HEK293 (cell line): ENCODE measurements around the gene TAS1R3.
A peak's percentile ranks its signal among the peaks of the same experiment; 100 is the strongest.

Experiments
- CTCF ChIA-PET: fragments of 350-600 bp; formaldehyde crosslinking; extraction: SDS; loops from one replicate; lab custom pipeline; 2021; ENCODE audit warnings: antibody characterized with exemption; lab: Yijun Ruan, JAX
- POLR2A ChIA-PET: fragments of 300-600 bp; formaldehyde crosslinking; extraction: SDS; loops from one replicate; lab custom pipeline; 2020; ENCODE audit warnings: antibody characterized with exemption, inconsistent platforms; lab: Yijun Ruan, JAX
- H3K27ac ChIP-seq: fragments of 200-500 bp; sonication (Bioruptor generic); 2 replicates; pipeline ENCODE4 v1.5.1; 2014; ENCODE audit warnings: low read depth, low read length, control low read depth, inconsistent platforms; ENCODE audit errors: extremely low read depth
- H3K36me3 ChIP-seq, 2 experiments: fragments of 200-500 bp in 1 of 2; sonication (Bioruptor generic) in 1 of 2; 1 replicate in 1 of 2; 2 replicates in 1 of 2; pipeline ENCODE4 v1.5.1; 2014 to 2017; ENCODE audit warnings: inconsistent platforms in 2 of 2, low read length in 2 of 2; ENCODE audit not compliant: control insufficient read depth in 2 of 2, insufficient read depth in 1 of 2
- H3K4me1 ChIP-seq: fragments of 200-500 bp; sonication (Bioruptor generic); 2 replicates; pipeline ENCODE4 v1.5.1; 2014; ENCODE audit warnings: mild to moderate bottlenecking, low read length, inconsistent platforms; ENCODE audit not compliant: control insufficient read depth, insufficient read depth
- H3K4me3 ChIP-seq: 2 replicates; pipeline ENCODE4 v1.5.1; 2011; ENCODE audit warnings: low read depth, mild to moderate bottlenecking, control low read depth, low read length, moderate library complexity
- H3K9me3 ChIP-seq: fragments of 200-500 bp; sonication (Bioruptor generic); 2 replicates; pipeline ENCODE4 v1.5.1; 2014; ENCODE audit warnings: low read depth, low read length, inconsistent platforms; ENCODE audit not compliant: control insufficient read depth, insufficient read depth
- ELK4 ChIP-seq: IDR thresholded peaks from 2 replicates; pipeline ENCODE4 v1.6.1; 2011; ENCODE audit warnings: mild to moderate bottlenecking, low read depth, low read length, borderline replicate concordance
- HOXA7 ChIP-seq: sonication (generic); formaldehyde crosslinking; IDR thresholded peaks from 2 replicates; pipeline ENCODE4 v1.8.1; 2022; ENCODE audit warnings: missing genetic modification reagents, borderline replicate concordance
- MEIS1 ChIP-seq: sonication (generic); formaldehyde crosslinking; IDR thresholded peaks from 2 replicates; pipeline ENCODE4 v1.8.1; 2022; ENCODE audit warnings: missing genetic modification reagents, mild to moderate bottlenecking, borderline replicate concordance
- SP7 ChIP-seq: fragments of 450-650 bp; formaldehyde crosslinking; IDR thresholded peaks from 2 replicates; pipeline ENCODE4 v1.5.1; 2016; ENCODE audit warnings: missing biosample characterization, missing genetic modification characterization
- ZNF211 ChIP-seq: fragments of 450-650 bp; formaldehyde crosslinking; IDR thresholded peaks from 2 replicates; pipeline ENCODE4 v1.5.1; 2016; ENCODE audit warnings: low read depth, missing biosample characterization, missing genetic modification characterization
- ZNF354C ChIP-seq: fragments of 450-650 bp; formaldehyde crosslinking; IDR thresholded peaks from 2 replicates; pipeline ENCODE4 v1.5.1; 2016; ENCODE audit warnings: missing biosample characterization, missing genetic modification characterization, low read depth, borderline replicate concordance
- ZNF510 ChIP-seq: fragments of 450-650 bp; formaldehyde crosslinking; IDR thresholded peaks from 2 replicates; pipeline ENCODE4 v1.5.1; 2018; ENCODE audit warnings: mild to moderate bottlenecking, missing genetic modification characterization, missing biosample characterization; ENCODE audit not compliant: insufficient replicate concordance
- ZNF629 ChIP-seq: fragments of 450-650 bp; formaldehyde crosslinking; IDR thresholded peaks from 2 replicates; pipeline ENCODE4 v1.5.1; 2017; ENCODE audit warnings: missing biosample characterization, missing genetic modification characterization
- ZSCAN16 ChIP-seq: fragments of 450-650 bp; formaldehyde crosslinking; IDR thresholded peaks from 2 replicates; pipeline ENCODE4 v1.5.1; 2016; ENCODE audit warnings: missing biosample characterization, missing genetic modification characterization
- TF ChIP-seq, protein P1 (sequence below): fragments of 450-650 bp; formaldehyde crosslinking; IDR thresholded peaks from 2 replicates; pipeline ENCODE4 v1.5.1; 2016; ENCODE audit warnings: missing biosample characterization, missing genetic modification characterization
- TF ChIP-seq, protein P2 (sequence below): fragments of 450-650 bp; formaldehyde crosslinking; IDR thresholded peaks from 2 replicates; pipeline ENCODE4 v1.5.1; 2017; ENCODE audit warnings: missing biosample characterization, missing genetic modification characterization
- TF ChIP-seq, protein P3 (sequence below): fragments of 450-650 bp; formaldehyde crosslinking; IDR thresholded peaks from 2 replicates; pipeline ENCODE4 v1.5.1; 2016; ENCODE audit warnings: missing biosample characterization, missing genetic modification characterization, borderline replicate concordance
- TF ChIP-seq, protein P4 (sequence below): fragments of 450-650 bp; formaldehyde crosslinking; IDR thresholded peaks from 2 replicates; pipeline ENCODE4 v1.5.1; 2016; ENCODE audit warnings: missing biosample characterization, missing genetic modification characterization
- TF ChIP-seq, protein P5 (sequence below): fragments of 450-650 bp; formaldehyde crosslinking; IDR thresholded peaks from 2 replicates; pipeline ENCODE4 v1.5.1; 2017; ENCODE audit warnings: missing biosample characterization, missing genetic modification characterization
- TF ChIP-seq, protein P6 (sequence below): fragments of 450-650 bp; formaldehyde crosslinking; IDR thresholded peaks from 2 replicates; pipeline ENCODE4 v1.5.1; 2016; ENCODE audit warnings: missing biosample characterization, missing genetic modification characterization

The TAS1R3 gene

DNA sequence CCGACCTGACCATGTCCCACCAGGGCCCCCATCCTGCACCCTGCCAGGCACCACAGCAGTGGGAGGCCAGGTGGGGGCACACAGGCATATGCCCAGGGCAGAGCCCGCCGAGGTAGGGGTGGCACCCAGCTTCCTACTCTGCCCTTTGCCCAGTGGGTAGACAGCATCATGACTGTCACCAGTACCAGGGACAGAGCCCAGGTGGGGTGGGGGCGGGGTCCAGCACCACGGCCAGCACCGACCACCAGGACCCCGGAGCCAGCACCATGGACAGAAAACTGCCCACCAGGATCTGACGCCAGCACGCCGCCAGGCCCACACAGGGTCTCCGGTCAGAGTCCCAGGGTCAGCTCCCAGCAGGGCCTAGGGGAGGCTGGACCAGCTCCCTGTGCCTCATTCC, 3.8 kb downstream of the TAS1R3 start:
- Histone ChIP-seq H3K36me3 (peaks cover 0 to 56% of the 10 kb centered on the region in 2 experiments; a peak in 1 of 3 replicates), H3K4me3 (no peak overlapping the region), H3K27ac (no peak overlapping the region), H3K9me3 (no peaks in the 10 kb centered on the region), H3K4me1 (no peaks in the 10 kb centered on the region)
- no peak for TF ChIP-seq ZNF510 (tag by site-specific recombination)
- TF ChIP-seq, protein P1, sequence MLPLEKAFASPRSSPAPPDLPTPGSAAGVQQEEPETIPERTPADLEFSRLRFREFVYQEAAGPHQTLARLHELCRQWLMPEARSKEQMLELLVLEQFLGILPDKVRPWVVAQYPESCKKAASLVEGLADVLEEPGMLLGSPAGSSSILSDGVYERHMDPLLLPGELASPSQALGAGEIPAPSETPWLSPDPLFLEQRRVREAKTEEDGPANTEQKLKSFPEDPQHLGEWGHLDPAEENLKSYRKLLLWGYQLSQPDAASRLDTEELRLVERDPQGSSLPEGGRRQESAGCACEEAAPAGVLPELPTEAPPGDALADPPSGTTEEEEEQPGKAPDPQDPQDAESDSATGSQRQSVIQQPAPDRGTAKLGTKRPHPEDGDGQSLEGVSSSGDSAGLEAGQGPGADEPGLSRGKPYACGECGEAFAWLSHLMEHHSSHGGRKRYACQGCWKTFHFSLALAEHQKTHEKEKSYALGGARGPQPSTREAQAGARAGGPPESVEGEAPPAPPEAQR, result no peak
- TF ChIP-seq, protein P2, sequence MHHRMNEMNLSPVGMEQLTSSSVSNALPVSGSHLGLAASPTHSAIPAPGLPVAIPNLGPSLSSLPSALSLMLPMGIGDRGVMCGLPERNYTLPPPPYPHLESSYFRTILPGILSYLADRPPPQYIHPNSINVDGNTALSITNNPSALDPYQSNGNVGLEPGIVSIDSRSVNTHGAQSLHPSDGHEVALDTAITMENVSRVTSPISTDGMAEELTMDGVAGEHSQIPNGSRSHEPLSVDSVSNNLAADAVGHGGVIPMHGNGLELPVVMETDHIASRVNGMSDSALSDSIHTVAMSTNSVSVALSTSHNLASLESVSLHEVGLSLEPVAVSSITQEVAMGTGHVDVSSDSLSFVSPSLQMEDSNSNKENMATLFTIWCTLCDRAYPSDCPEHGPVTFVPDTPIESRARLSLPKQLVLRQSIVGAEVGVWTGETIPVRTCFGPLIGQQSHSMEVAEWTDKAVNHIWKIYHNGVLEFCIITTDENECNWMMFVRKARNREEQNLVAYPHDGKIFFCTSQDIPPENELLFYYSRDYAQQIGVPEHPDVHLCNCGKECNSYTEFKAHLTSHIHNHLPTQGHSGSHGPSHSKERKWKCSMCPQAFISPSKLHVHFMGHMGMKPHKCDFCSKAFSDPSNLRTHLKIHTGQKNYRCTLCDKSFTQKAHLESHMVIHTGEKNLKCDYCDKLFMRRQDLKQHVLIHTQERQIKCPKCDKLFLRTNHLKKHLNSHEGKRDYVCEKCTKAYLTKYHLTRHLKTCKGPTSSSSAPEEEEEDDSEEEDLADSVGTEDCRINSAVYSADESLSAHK (tag by site-specific recombination), result no peak
- TF ChIP-seq, protein P3, sequence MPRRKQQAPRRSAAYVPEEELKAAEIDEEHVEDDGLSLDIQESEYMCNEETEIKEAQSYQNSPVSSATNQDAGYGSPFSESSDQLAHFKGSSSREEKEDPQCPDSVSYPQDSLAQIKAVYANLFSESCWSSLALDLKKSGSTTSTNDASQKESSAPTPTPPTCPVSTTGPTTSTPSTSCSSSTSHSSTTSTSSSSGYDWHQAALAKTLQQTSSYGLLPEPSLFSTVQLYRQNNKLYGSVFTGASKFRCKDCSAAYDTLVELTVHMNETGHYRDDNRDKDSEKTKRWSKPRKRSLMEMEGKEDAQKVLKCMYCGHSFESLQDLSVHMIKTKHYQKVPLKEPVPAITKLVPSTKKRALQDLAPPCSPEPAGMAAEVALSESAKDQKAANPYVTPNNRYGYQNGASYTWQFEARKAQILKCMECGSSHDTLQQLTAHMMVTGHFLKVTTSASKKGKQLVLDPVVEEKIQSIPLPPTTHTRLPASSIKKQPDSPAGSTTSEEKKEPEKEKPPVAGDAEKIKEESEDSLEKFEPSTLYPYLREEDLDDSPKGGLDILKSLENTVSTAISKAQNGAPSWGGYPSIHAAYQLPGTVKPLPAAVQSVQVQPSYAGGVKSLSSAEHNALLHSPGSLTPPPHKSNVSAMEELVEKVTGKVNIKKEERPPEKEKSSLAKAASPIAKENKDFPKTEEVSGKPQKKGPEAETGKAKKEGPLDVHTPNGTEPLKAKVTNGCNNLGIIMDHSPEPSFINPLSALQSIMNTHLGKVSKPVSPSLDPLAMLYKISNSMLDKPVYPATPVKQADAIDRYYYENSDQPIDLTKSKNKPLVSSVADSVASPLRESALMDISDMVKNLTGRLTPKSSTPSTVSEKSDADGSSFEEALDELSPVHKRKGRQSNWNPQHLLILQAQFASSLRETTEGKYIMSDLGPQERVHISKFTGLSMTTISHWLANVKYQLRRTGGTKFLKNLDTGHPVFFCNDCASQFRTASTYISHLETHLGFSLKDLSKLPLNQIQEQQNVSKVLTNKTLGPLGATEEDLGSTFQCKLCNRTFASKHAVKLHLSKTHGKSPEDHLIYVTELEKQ (tag by site-specific recombination), result no peak
- TF ChIP-seq ZNF629, result no peak
- no peak for TF ChIP-seq ELK4
- TF ChIP-seq ZNF354C, result no peak
- TF ChIP-seq, protein P4, sequence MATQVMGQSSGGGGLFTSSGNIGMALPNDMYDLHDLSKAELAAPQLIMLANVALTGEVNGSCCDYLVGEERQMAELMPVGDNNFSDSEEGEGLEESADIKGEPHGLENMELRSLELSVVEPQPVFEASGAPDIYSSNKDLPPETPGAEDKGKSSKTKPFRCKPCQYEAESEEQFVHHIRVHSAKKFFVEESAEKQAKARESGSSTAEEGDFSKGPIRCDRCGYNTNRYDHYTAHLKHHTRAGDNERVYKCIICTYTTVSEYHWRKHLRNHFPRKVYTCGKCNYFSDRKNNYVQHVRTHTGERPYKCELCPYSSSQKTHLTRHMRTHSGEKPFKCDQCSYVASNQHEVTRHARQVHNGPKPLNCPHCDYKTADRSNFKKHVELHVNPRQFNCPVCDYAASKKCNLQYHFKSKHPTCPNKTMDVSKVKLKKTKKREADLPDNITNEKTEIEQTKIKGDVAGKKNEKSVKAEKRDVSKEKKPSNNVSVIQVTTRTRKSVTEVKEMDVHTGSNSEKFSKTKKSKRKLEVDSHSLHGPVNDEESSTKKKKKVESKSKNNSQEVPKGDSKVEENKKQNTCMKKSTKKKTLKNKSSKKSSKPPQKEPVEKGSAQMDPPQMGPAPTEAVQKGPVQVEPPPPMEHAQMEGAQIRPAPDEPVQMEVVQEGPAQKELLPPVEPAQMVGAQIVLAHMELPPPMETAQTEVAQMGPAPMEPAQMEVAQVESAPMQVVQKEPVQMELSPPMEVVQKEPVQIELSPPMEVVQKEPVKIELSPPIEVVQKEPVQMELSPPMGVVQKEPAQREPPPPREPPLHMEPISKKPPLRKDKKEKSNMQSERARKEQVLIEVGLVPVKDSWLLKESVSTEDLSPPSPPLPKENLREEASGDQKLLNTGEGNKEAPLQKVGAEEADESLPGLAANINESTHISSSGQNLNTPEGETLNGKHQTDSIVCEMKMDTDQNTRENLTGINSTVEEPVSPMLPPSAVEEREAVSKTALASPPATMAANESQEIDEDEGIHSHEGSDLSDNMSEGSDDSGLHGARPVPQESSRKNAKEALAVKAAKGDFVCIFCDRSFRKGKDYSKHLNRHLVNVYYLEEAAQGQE (tag by site-specific recombination), result peak; percentile 100
- TF ChIP-seq, protein P5, sequence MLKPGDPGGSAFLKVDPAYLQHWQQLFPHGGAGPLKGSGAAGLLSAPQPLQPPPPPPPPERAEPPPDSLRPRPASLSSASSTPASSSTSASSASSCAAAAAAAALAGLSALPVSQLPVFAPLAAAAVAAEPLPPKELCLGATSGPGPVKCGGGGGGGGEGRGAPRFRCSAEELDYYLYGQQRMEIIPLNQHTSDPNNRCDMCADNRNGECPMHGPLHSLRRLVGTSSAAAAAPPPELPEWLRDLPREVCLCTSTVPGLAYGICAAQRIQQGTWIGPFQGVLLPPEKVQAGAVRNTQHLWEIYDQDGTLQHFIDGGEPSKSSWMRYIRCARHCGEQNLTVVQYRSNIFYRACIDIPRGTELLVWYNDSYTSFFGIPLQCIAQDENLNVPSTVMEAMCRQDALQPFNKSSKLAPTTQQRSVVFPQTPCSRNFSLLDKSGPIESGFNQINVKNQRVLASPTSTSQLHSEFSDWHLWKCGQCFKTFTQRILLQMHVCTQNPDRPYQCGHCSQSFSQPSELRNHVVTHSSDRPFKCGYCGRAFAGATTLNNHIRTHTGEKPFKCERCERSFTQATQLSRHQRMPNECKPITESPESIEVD, result no peak
- no peak for TF ChIP-seq MEIS1 (CRISPR knock-in tag)
- TF ChIP-seq, protein P6, sequence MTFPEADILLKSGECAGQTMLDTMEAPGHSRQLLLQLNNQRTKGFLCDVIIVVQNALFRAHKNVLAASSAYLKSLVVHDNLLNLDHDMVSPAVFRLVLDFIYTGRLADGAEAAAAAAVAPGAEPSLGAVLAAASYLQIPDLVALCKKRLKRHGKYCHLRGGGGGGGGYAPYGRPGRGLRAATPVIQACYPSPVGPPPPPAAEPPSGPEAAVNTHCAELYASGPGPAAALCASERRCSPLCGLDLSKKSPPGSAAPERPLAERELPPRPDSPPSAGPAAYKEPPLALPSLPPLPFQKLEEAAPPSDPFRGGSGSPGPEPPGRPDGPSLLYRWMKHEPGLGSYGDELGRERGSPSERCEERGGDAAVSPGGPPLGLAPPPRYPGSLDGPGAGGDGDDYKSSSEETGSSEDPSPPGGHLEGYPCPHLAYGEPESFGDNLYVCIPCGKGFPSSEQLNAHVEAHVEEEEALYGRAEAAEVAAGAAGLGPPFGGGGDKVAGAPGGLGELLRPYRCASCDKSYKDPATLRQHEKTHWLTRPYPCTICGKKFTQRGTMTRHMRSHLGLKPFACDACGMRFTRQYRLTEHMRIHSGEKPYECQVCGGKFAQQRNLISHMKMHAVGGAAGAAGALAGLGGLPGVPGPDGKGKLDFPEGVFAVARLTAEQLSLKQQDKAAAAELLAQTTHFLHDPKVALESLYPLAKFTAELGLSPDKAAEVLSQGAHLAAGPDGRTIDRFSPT, result peak; percentile 62; the same call in 1 of the 2 replicates
- TF ChIP-seq ZNF211, result no peak
- TF ChIP-seq ZSCAN16 (tag by site-specific recombination), result no peak
- TF ChIP-seq SP7, result no peak
- no peak for TF ChIP-seq HOXA7 (CRISPR knock-in tag)
- ChIA-PET POLR2A (interaction anchor here (0.6 to 2.4 kb wide), 6 partner anchors 10 to 218 kb away, joined by 3 to 7 read pairs (median 3); no protein-coding TSS in a partner anchor), CTCF (no interaction called here)
